Limb (tissue), 2 donors: Measurements from ENCODE around the gene NFE2L1.

Experiments
- DNase-seq, 2 donors: peaks; one replicate each; pipeline ENCODE4 v3.0.0-alpha.2; 2016; ENCODE audit errors: extremely low spot score in 2 of 2

Gene NFE2L1

GRCh38 chr17:48107137-48108055 lies 59.2 kb downstream of the NFE2L1 start, which contains the start of gene SNX11:
Gene SNX11 (plus strand): TSS chr17:48107766. CDS start chr17:48112044, 4,278 bp downstream.
- peak; percentile 84 to 92 for DNase-seq

GRCh38 chr17:48110761-48111160 lies 62.6 kb downstream of the NFE2L1 start:
- DNase-seq: no peak
